Measurements from ENCODE around the gene ZNF526. TPM values are rescaled to one million over a fixed set of nuclear protein-coding genes. Genes with fewer than 3 reads are reported as not detected.
"Not testable (repeated sequence)": the region's sequence is repeated elsewhere in the genome, so short reads cannot be mapped to it uniquely, and the experiment has no call there.

The ZNF526 gene
- total and polyA plus RNA-seq, 5 experiments from 2014 or later = 3.9 to 20.1 (median 8.1) TPM

DNA sequence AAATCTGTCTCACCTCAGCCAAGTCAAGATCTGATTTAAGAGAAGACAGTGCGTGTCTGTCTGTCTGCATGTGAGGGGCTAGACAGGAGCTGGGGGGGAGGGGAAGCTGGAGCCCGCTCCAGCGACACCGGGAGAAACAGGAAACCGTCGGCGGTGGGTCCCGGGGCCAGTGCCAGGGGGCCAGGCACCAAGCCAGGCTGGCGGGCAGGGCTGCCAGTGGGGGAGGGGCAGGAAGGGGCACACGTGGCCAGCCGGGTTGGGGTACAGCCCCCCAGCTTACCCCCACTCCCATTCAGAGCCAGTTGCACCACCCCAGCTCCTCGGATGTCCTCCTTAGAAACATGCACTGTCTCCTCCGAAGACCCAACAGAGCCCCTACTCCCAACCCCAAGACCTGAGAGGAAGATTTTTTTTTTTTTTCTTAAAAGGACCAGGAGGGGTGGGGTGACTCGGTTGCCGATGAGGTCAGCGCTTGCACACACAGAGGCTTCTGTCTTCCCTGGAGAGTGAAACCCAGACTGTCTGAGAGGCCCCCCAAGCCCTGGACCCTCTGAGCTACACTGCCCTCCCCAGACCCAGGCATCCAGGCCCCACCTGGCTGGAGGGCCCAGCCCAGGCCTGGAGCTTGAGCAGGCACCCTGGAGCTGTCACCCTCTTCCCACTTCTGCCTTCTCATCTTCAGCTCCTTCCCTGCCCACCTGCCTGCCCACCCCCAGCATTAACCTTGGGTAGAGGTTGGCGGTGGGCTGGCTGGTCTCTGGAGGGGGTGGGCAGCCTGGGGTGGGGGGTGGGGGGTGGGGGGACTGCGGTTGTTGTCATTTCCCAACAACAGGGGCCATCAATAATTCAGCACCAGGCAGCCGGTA, 30.8 kb downstream of the ZNF526 start:
- DNase-seq (peak in 3 of 10 donors; percentile 15 to 36 (median 25)), ATAC-seq (peak in 1 of 2 donors; percentile 1)
- Mint-ChIP-seq H3K36me3 (peaks cover 0 to 10% (median 2%) of the 10 kb centered on the region in 3 donors), H3K4me3 (peak overlapping the region in 9 of 10 donors; percentile 19 to 98 (median 57)), H3K27ac (peak overlapping the region; percentile 57 to 95 (median 78)), H3K9me3 (no peaks in the 10 kb centered on the region), H3K4me1 (peaks cover 20 to 65% (median 41%) of the 10 kb centered on the region in 4 donors), H3K27me3 (no peaks in the 10 kb centered on the region)
- POLR2A ChIA-PET = interaction anchor here (0.5 to 10.6 kb wide), 14 partner anchors 8 to 176 kb away, joined by 3 to 121 read pairs (median 4); partner anchors contain the start of genes CIC, GSK3A, PAFAH1B3 and ZNF526

- peak overlapping the region; percentile 87 to 98 (median 95) for H3K27ac Mint-ChIP-seq
- H3K4me1 Mint-ChIP-seq = peaks cover 19 to 66% (median 42%) of the 10 kb centered on the region in 4 donors
- H3K27me3 Mint-ChIP-seq = no peaks in the 10 kb centered on the region
- peak overlapping the region; percentile 66 to 98 (median 92) for H3K4me3 Mint-ChIP-seq
- no peaks in the 10 kb centered on the region for H3K9me3 Mint-ChIP-seq
- ATAC-seq (no peak), DNase-seq (no peak)
- POLR2A ChIA-PET = interaction anchor here (0.5 to 10.6 kb wide), 9 partner anchors 8 to 128 kb away, joined by 3 to 121 read pairs (median 4); partner anchors contain the start of genes CIC, GSK3A, PAFAH1B3 and ZNF526
- peaks cover 0 to 10% (median 2%) of the 10 kb centered on the region in 3 donors for H3K36me3 Mint-ChIP-seq
These were observed 31.7 kb downstream of the ZNF526 start for GRCh38 chr19:42251572-42252358.

DNA sequence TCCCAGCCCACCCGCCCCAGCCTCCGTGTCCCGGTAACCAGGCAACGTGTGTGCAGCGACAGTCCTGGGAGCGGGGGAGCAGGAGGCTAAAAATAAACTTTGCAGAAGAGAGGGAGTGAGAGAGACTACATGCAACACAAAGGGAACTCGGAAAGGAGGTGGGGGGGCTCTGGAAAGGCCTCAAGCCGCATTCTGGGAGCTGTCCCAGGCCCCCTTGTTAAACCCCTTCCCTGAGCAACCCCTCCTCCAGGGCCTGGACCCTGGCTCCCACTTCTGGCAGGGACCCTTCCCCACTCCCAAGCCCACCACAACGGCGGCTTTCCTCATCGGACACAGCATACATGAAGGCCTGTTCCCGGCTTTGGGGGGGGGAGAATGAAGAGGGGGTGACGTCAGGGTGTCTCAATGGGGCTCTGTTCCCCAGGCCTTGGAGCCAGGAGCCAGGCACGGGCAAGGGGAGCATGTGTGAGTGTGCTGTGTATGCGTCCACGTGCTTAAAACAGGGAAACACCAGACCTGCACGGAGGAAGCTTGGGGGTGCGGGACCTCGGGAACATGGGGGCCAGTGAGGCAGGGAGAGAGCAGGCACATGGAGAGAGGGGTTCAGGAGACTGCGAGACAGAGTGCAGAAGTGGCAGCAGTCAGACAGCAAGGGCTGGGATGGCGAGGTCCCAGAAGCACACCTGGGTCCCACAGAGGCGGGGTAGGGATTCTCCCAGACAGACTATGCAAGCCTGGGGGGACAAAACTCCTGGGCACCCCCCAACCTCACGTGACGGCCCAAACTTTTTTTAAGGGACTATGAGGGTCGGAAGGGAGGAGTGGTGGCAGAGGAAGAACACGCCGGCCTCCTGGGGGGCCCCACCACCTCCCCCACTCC, 32.5 kb downstream of the ZNF526 start:
- ATAC-seq (no peak), DNase-seq (no peak)
- Mint-ChIP-seq H3K4me3 (peak overlapping the region; percentile 86 to 98 (median 92)), H3K36me3 (peaks cover 0 to 10% (median 2%) of the 10 kb centered on the region in 3 donors), H3K4me1 (peaks cover 16 to 62% (median 41%) of the 10 kb centered on the region in 4 donors), H3K27ac (peak overlapping the region; percentile 73 to 98 (median 96)), H3K27me3 (no peaks in the 10 kb centered on the region), H3K9me3 (no peaks in the 10 kb centered on the region)
- POLR2A ChIA-PET = interaction anchor here (1.4 to 10.6 kb wide), 5 partner anchors 9 to 28 kb away, joined by 4 to 121 read pairs (median 12); partner anchors contain the start of genes CIC and GSK3A

- Mint-ChIP-seq H3K27me3 (no peaks in the 10 kb centered on the region), H3K27ac (peak overlapping the region; percentile 73 to 98 (median 96)), H3K4me1 (peaks cover 16 to 61% (median 41%) of the 10 kb centered on the region in 4 donors), H3K36me3 (peaks cover 0 to 10% (median 2%) of the 10 kb centered on the region in 3 donors), H3K4me3 (peak overlapping the region; percentile 86 to 98 (median 92)), H3K9me3 (no peaks in the 10 kb centered on the region)
- peak; percentile 39 to 80 (median 54) for DNase-seq
- POLR2A ChIA-PET = interaction anchor here (1.4 to 2.7 kb wide), 3 partner anchors 10 to 27 kb away, joined by 4 to 20 read pairs (median 12); partner anchors contain the start of genes CIC and GSK3A
- ATAC-seq = peak; percentile 19 to 26
These were observed 33.4 kb downstream of the ZNF526 start for GRCh38 chr19:42253245-42254088.

DNA sequence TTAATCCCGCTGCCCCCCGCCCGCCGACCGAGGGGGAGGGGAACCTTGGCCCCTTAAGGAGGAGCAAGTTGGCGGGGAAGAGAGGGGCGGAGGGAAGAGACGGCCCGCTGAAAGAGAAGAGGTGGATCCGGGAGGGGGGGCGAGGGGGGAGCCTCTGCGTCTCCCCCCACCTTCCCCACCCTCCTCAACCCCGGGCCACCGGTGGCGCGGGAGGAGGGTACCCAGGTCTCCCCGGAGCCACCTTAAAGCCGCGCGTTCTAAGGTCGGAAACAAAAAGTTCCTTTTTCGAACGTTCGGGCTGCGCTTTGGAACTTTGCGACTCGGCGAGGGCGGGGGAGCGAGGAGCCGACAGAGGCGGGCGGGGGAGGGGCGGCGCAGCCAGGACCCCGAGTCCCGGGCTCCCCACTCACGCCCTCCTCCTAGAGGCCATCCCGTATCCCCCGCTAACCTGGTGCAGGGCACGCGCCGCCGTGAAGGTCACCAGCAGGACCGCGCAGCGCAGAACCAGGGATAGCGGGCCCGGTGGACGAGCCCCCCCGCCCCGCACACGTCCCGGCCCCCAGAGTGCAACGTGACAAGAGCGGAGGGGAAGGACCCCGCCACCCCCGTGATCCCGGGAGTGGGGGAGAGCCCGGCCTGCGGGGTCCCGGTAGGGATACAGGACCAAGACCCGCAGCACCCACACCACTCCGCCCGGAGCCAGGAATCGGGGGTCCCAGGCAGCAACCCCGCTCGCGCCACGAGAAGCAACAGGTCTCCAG, 34.2 kb downstream of the ZNF526 start:
- H3K4me1 Mint-ChIP-seq = peaks cover 16 to 53% (median 40%) of the 10 kb centered on the region in 4 donors
- POLR2A ChIA-PET = interaction anchor here (1.4 to 3.4 kb wide), 2 partner anchors 10 to 26 kb away, joined by 4 to 23 read pairs; partner anchors contain the start of gene GSK3A

DNA sequence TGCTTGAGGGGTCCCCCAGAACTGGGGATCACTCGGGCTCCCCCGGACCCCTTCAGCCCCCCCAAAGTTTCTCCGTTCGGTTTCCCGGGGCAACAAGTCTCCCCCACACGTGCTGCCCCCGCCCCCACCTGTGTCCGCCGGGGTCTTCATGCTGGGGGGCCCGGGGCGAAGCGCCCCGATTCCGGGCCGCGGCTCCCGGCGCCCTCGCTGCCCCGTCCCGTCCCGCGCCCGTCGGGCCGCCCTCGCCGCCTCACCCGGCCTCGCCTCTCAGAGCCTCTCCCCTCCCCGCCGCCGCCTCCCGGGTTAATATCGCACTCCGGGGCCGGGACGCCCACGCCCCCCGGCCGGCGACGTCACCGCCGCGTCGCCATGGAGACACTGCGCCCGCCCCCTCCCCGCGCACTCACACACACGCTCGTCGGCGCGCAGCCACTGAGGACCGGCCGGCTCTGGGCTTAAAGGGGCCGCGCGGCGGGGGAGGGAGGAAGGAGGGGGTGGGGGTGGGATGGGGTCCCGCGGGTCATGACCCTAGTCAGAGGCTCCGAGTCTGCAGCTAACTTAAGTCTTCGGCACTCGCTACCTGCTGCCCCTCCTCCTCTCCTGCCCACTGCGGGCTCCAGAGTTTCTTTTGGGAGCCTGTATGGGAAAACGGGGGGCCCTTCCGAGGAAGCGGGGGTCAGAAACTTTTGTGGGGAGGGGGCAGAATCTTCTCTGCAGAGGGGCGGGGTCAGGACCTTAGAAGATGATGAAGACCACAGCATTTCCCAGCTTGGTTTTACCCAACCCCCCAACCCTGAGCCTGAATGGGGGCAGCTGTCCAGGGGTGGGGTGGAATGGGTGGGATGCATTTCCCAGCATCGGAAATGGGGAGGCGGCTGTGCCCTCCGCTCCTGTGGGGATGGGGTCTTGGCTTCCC, 35.0 kb downstream of the ZNF526 start, which contains the start of gene ERF:
ERF (minus strand) TSS at position 279 of the 916 bp plus-strand sequence; CDS start at position 150, 129 bp downstream.
- ATAC-seq = peak; percentile 64 to 78
- Mint-ChIP-seq H3K4me1 (peaks cover 16 to 45% (median 35%) of the 10 kb centered on the region in 4 donors), H3K27me3 (no peaks in the 10 kb centered on the region), H3K4me3 (peak within 1 kb of the TSS; percentile 77 to 92 (median 82)), H3K9me3 (no peaks in the 10 kb centered on the region), H3K36me3 (peaks cover 0 to 5% (median 0%) of the 10 kb centered on the region in 3 donors), H3K27ac (peak within 1 kb of the TSS in 9 of 10 donors; percentile 67 to 96 (median 92))
- POLR2A ChIA-PET = interaction anchor here (0.7 to 3.4 kb wide), 7 partner anchors 11 to 57 kb away, joined by 3 to 23 read pairs (median 4); partner anchors contain the start of gene GSK3A
- DNase-seq = peak; percentile 89 to 97 (median 94)

More for the DNA sequence above, 34.2 kb downstream of the ZNF526 start:
- DNase-seq = peak; percentile 64 to 91 (median 78)
- Mint-ChIP-seq H3K27me3 (no peaks in the 10 kb centered on the region), H3K36me3 (peaks cover 0 to 7% (median 2%) of the 10 kb centered on the region in 3 donors), H3K9me3 (no peaks in the 10 kb centered on the region), H3K27ac (peak overlapping the region in 8 of 10 donors; percentile 57 to 96 (median 90)), H3K4me3 (peak overlapping the region; percentile 73 to 92 (median 82))
- ATAC-seq = peak; percentile 50 to 51

- no peaks in the 10 kb centered on the region for H3K9me3 Mint-ChIP-seq
- POLR2A ChIA-PET = interaction anchor here (0.8 to 3.4 kb wide), 6 partner anchors 12 to 58 kb away, joined by 3 to 23 read pairs (median 4); partner anchors contain the start of gene GSK3A
- H3K4me1 Mint-ChIP-seq = peaks cover 13 to 35% (median 26%) of the 10 kb centered on the region in 4 donors
- peaks cover 0 to 5% (median 0%) of the 10 kb centered on the region in 3 donors for H3K36me3 Mint-ChIP-seq
- DNase-seq (no peak), ATAC-seq (no peak)
- peak overlapping the region; percentile 77 to 92 (median 82) for H3K4me3 Mint-ChIP-seq
- peak overlapping the region; percentile 58 to 95 (median 79) for H3K27ac Mint-ChIP-seq
- no peaks in the 10 kb centered on the region for H3K27me3 Mint-ChIP-seq
These were observed 35.9 kb downstream of the ZNF526 start for GRCh38 chr19:42255766-42256745.

DNA sequence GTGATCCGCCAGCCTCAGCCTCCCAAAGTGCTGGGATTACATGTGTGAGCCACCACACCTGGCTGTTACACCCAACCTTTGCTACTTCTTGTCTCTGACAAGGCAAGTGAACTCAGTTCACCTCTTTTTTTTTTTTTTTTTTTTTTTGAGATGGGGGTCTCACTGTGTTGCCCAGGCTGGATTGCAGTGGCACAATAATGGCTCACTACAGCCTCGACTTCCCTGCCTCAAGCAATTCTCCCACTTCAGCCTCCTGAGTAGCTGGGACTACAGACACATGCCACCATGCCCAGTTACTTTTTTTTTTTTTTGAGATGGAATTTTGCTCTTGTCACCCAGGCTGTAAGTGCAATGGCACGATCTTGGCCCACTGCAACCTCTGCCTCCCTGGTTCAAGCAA, 37.7 kb downstream of the ZNF526 start:
- POLR2A ChIA-PET = interaction anchor here (0.6 to 1.6 kb wide), 6 partner anchors 8 to 1352 kb away, joined by 3 to 7 read pairs (median 4); no protein-coding TSS in a partner anchor
- DNase-seq, H3K27me3 Mint-ChIP-seq, ATAC-seq, H3K4me3 Mint-ChIP-seq, H3K36me3 Mint-ChIP-seq, H3K9me3 Mint-ChIP-seq: not testable (repeated sequence)
- Mint-ChIP-seq H3K27ac (peak overlapping the region in 1 of 10 donors; percentile 63), H3K4me1 (peaks cover 3 to 19% (median 11%) of the 10 kb centered on the region in 4 donors)
